Colonic mucosa (tissue), 4 donors: Measurements from ENCODE around the gene DDAH1. TPM values are rescaled to one million over a fixed set of nuclear protein-coding genes. Genes with fewer than 3 reads are reported as not detected.

Experiments used
- DNase-seq: peaks from one replicate; pipeline ENCODE4 v3.0.0-alpha.2; 2020
- H3K27ac ChIP-seq: fragments of 200-600 bp; one replicate; pipeline ENCODE4 v1.8.0; 2021
- H3K27me3 ChIP-seq: fragments of 200-600 bp; one replicate; pipeline ENCODE4 v1.8.0; 2021
- H3K36me3 ChIP-seq: fragments of 200-600 bp; one replicate; pipeline ENCODE4 v1.8.0; 2021
- H3K4me1 ChIP-seq: fragments of 200-600 bp; one replicate; pipeline ENCODE4 v1.8.0; 2021; ENCODE audit warnings: mild to moderate bottlenecking
- H3K4me3 ChIP-seq: fragments of 200-600 bp; one replicate; pipeline ENCODE4 v1.8.0; 2021
- H3K9ac ChIP-seq, 2 donors: one replicate each; pipeline ENCODE4 v1.7.0; 2013; ENCODE audit warnings: control low read depth in 2 of 2, low read depth in 2 of 2, low read length in 2 of 2
- H3K9me3 ChIP-seq: fragments of 200-600 bp; one replicate; pipeline ENCODE4 v1.8.0; 2021
- intact Hi-C: fragments of 100-400 bp; cut with DNase I; formaldehyde crosslinking; loops from one replicate; pipeline ENCODE4 v1.14.1; 2022
- total RNA-seq, 2 donors: library from RNA; stranded (reverse); fragmentation: NEBNext Ultra II Directional in 1 of 2; extraction: Animal tissue kit (Norgen Biotek cat#: 25700) in 1 of 2; gene quantifications; one replicate each; pipeline ENCODE4 v1.2.1, GENCODE V29; 2021
- TF ChIP-seq, protein P1 (sequence below): fragments of 200-600 bp; IDR thresholded peaks from one replicate; pipeline ENCODE4 v1.8.0; 2022; ENCODE audit warnings: antibody characterized with exemption, mild to moderate bottlenecking
- donor health status: healthy.
- donor health status: DM: no; HTN: no; CAD: no.
- donor health status: DM: no; HTN: no; CAD: no.

The DDAH1 gene
- total RNA-seq, 2 donors from 2014 or later, result 130 to 144 TPM

DNA sequence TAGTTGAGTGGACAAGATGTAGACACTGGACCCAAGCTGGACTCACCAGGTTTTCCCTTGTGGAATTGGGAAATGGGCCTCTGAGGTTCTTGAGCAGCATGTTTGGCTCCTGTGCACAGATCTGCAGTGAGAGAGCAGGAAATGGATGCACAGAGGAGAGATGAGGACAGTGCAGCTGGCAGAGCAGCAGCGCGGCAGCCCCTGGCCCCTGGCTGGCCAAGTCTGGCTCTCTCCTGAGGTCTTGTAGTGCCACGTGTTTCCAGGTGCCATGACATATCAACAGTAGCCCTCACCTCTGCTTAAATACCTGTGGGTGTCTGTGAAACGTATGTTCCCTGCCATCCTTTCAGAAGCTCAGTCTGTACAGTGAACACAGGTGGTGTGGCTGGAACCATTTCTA, 169.3 kb downstream of the DDAH1 start:
- Histone ChIP-seq H3K4me1 (peaks cover 6% of the 10 kb centered on the region), H3K9ac (no peak overlapping the region), H3K4me3 (no peak overlapping the region), H3K27ac (no peak overlapping the region), H3K36me3 (no peaks in the 10 kb centered on the region), H3K9me3 (no peaks in the 10 kb centered on the region), H3K27me3 (no peaks in the 10 kb centered on the region)
- intact Hi-C loops, result no loop called here
- DNase-seq, result no peak
- TF ChIP-seq, protein P1, sequence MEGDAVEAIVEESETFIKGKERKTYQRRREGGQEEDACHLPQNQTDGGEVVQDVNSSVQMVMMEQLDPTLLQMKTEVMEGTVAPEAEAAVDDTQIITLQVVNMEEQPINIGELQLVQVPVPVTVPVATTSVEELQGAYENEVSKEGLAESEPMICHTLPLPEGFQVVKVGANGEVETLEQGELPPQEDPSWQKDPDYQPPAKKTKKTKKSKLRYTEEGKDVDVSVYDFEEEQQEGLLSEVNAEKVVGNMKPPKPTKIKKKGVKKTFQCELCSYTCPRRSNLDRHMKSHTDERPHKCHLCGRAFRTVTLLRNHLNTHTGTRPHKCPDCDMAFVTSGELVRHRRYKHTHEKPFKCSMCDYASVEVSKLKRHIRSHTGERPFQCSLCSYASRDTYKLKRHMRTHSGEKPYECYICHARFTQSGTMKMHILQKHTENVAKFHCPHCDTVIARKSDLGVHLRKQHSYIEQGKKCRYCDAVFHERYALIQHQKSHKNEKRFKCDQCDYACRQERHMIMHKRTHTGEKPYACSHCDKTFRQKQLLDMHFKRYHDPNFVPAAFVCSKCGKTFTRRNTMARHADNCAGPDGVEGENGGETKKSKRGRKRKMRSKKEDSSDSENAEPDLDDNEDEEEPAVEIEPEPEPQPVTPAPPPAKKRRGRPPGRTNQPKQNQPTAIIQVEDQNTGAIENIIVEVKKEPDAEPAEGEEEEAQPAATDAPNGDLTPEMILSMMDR, result no peak

- Histone ChIP-seq H3K27me3 (no peaks in the 10 kb centered on the region), H3K36me3 (no peaks in the 10 kb centered on the region), H3K9me3 (no peaks in the 10 kb centered on the region), H3K27ac (no peak overlapping the region), H3K9ac (no peak overlapping the region), H3K4me3 (no peak overlapping the region), H3K4me1 (peaks cover 6% of the 10 kb centered on the region)
- intact Hi-C loops, result no loop called here
- DNase-seq, result no peak
- TF ChIP-seq, protein P1, result no peak
These were observed 169.9 kb downstream of the DDAH1 start for GRCh38 chr1:85295006-85295431.

- intact Hi-C loops, result no loop called here
- Histone ChIP-seq H3K4me3 (no peak overlapping the region), H3K27me3 (no peaks in the 10 kb centered on the region), H3K36me3 (no peaks in the 10 kb centered on the region), H3K27ac (no peak overlapping the region), H3K9ac (no peak overlapping the region), H3K9me3 (no peaks in the 10 kb centered on the region), H3K4me1 (no peaks in the 10 kb centered on the region)
- TF ChIP-seq, protein P1, result no peak
- no peak for DNase-seq
These were observed 174.1 kb downstream of the DDAH1 start for GRCh38 chr1:85290826-85291225.

- no peaks in the 10 kb centered on the region for H3K4me1 ChIP-seq
- H3K36me3 ChIP-seq, result no peaks in the 10 kb centered on the region
- DNase-seq, result no peak
- no peak overlapping the region for H3K27ac ChIP-seq
- H3K9me3 ChIP-seq, result no peaks in the 10 kb centered on the region
- no peak overlapping the region for H3K4me3 ChIP-seq
- no peaks in the 10 kb centered on the region for H3K27me3 ChIP-seq
- H3K9ac ChIP-seq, result no peak overlapping the region
- TF ChIP-seq, protein P1, result no peak
- intact Hi-C loops, result no loop called here
These were observed 175.1 kb downstream of the DDAH1 start for GRCh38 chr1:85289848-85290335.

- Histone ChIP-seq H3K27ac (no peak overlapping the region), H3K9me3 (no peaks in the 10 kb centered on the region), H3K36me3 (no peaks in the 10 kb centered on the region), H3K4me1 (no peaks in the 10 kb centered on the region), H3K9ac (no peak overlapping the region), H3K27me3 (no peaks in the 10 kb centered on the region), H3K4me3 (no peak overlapping the region)
- DNase-seq, result no peak
- intact Hi-C loops, result no loop called here
- TF ChIP-seq, protein P1, result no peak
These were observed 175.6 kb downstream of the DDAH1 start for GRCh38 chr1:85289207-85289847.
